Activated CD4-positive, alpha-beta T cell treated with anti-CD3 and anti-CD28 coated beads, Interleukin-2, amount 50 U/mL, for 48 hours (primary cell): Measurements from ENCODE around the gene ELMO1.
A peak's percentile ranks its signal among the peaks of the same experiment; 100 is the strongest.

Experiments
- DNase-seq, 2 experiments: peaks; one replicate each; pipeline ENCODE4 v3.0.0-alpha.2; 2020

ELMO1 gene

DNA sequence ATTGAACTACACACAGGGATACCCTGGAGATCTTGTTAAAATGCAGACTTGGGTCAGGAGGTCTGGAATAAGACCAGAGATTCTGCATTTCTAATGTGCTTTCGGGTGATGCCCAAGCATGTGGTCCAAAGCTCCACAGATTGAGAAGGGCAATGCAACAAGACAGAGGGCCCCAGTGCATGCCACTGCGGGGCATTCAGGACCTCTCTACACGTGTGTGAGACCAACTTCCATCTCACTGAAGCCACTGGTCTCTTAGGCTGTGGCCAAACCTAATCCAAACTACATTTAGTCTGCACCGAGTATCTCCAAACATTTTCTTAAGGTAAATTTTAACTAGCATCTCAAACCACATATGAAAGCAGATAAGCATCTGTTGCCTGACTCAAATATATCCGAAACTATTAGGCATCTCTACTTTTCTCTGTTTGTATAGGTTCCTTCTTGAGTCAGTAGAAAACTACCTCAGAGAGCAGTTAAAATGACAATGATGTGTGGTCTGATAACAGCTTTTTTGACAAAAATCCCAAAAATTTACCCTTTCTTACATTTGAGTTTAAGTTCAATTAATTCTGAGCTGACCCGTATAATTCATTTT lies 107.5 kb downstream of the ELMO1 start:
- DNase-seq, result no peak

DNA sequence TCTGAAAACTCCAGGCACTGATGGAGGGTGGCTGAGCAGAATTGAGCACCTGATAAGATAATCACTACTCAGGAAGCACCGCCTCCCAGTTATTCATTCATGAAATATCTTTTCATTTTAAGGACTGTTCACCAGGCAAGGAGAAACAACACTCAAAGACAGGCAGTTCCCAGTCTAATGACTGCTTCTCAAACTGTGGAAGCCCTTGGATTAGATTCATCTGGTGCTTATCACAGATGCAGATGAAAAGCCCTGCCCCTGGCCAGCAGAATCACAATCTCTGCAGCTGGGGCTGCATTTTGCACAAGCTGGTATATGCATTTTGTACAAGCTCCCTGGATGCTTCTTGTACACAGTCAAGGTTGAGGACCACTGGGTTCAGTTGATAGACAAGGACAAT lies 109.7 kb downstream of the ELMO1 start:
- no peak for DNase-seq

DNA sequence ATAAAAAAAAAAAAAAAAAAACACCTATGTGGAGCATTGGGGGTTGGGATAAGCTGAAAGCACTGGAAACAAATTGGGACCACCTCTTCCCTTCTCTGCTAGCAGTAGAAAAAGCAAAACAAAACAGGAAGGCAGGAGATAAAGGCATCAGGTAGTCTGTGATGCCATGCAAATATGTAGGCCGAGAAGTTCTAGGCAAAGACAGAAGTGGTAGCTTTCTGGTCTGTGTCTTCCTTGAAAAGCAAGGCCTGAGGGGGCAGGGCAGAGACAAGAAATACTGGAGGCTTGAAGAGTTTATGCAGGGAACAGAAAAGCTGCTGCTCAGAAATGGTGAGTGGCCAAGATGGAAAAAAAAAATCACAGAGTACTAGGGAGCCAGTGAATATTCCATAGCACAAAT lies 111.1 kb downstream of the ELMO1 start:
- DNase-seq, result no peak

DNA sequence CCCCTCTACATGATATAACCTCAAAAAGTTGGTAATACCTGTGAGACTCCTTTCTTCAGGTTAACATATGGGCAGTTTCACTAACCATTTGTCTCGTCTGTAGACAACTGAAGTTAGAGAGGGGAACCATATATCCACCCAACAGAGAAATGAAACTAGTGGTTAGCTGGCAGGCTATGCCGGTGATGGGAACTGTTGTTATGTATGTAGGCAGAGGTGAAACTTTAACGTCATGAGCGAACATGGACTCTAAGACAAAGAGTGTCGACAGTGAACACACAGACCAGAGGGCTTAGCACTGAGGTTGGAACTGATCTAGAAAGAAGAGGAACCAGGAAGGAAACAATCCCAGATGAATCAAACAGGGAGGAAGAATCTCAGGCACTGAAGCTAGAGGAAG lies 112.4 kb downstream of the ELMO1 start:
- DNase-seq, result peak in 1 of 2 experiments; percentile 50

DNA sequence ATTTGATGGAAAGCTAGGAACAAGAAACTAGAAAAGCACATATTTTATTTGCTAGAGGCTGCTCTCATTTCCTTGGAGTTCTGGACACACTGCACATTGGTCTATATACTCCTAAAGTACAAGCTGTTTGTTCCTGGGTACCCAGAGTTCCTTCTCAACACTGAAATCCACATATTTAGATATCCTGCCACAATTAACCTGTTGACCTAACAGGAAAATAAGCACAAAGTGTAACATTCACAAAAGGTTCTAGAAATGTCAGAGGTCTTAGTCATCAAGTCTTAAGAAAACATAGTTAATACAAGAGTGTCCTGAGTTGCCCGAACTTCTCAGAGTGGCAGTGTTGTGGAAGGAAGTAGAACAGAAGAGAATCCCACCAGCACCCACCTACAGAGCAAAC lies 115.6 kb downstream of the ELMO1 start:
- DNase-seq, result no peak

DNA sequence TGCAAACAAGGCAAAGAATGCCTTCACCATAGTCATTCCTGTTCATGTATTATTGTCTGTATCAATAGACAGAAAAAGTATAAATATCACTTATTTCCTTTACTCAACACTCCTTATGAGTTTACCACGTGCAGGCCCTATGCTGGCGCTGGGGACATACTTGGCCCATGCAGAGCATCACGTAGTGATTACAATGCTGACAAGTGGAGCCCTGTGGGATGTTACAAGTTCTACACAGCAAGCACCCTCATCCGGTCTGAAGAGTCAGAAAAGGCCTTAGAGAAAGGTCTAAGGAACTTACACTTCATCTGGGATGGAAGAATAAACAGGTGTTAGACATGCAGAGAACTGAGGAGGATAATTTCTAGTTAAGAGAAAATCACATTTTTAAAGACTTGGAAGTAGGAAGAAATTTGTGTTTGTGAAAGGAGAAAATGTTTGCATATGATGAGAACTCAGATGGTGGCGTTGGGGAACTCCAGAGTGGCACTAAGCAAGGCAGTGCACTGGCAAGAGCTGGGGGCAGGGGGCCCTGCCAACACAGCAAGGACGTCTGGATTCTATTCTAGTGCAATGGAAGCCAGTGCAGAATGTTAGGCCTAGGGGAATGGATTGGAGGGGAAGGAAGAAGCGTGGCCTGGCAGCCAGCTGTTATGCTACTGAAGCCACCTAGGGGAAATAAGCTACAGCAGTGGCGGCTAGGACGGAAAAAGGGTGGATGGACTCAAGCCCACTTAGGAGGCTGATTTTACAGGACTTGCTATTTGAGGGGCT lies 116.2 kb downstream of the ELMO1 start:
- no peak for DNase-seq

DNA sequence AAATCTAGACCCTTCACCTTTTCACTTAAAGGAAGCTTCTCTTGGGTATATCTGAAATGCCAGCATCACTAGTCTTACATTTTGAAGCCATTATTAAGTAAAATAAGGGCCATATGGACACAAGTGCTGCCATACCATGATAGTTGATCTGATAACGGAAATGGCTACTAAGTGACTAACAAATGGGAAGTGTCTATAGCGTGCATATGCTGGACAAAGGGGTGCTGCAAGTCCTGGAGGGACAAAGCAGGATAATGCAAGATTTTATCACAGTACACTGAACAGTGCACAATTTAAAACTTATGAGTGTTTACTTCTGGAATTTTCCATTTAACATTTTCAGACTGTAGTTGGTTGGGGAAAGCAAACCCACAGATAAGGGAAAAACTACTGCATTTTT lies 117.9 kb downstream of the ELMO1 start:
- no peak for DNase-seq

DNA sequence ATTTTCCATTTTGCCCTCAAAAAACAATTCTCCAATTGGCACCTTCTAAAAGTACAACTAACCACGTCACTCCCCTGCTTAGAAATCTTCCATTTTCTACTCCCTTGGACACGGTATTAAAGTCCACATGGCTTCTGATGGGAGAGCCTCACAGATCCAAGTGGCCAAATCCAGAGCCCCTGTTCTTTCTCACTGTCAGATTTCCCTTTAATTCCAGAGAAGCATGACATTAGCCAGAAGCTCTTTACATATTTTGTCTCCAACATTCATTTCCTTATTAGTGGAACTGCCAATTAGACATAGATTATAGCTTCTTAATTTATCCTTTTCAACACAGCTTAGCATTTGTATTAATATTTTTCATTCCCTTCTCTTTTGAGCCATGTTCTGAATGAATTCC lies 118.7 kb downstream of the ELMO1 start:
- DNase-seq, result no peak

DNA sequence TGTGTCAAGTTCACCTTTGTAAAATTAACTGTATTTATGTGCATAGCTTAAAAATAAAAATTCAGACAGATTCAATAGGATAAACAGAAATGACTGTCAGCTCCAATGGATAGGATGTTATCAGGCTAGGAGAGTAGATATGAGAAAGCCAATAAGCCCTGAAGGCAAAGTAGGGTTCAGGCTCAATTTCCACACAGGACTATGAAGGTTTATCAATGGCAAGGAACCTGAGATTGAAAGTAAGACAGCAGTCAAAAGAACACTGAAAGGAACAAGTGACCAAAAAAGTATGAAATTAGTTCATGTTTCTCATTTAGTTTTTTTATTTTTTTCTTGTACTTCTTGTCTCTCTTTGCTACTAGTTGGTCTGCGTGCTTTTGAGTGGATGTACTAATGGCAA lies 121.4 kb downstream of the ELMO1 start:
- no peak for DNase-seq

DNA sequence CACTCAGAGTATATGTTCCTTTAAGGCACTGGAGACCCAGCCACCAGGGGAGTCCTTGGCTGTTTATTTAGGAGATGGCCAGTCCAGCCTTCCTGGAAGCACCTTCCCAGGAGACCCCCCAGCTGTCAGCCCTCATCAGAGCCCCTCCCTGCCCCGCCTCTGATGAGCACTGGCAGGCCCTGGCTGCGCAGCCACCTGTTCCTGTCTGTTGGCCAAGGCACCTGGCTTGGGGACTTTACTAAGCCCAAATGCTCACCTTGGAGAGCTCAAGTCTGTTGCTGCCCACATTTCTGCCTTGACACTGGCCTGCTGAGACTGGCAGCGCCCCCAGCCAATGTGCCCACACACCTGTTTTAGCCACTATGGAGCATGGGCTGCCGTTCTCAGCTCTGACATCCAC lies 124.7 kb downstream of the ELMO1 start:
- DNase-seq, result no peak

DNA sequence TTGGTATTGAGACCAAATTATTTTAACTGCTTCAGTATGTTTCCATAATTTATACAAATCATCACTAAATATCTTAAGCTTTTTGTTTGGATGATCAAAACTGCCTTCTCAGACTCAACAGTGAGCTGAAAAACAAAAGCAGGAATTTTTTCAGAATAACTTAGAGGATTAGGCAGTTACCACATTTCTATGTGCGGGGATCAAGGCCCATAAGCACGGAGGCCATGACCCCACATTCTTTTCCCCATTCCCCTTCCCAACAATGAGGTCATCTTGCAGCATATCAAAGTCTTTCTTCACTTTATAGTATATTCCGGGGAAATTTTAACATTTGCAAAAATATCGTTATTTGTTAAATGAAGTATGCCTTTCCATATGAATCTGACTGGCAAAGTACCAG lies 125.8 kb downstream of the ELMO1 start:
- DNase-seq, result no peak

DNA sequence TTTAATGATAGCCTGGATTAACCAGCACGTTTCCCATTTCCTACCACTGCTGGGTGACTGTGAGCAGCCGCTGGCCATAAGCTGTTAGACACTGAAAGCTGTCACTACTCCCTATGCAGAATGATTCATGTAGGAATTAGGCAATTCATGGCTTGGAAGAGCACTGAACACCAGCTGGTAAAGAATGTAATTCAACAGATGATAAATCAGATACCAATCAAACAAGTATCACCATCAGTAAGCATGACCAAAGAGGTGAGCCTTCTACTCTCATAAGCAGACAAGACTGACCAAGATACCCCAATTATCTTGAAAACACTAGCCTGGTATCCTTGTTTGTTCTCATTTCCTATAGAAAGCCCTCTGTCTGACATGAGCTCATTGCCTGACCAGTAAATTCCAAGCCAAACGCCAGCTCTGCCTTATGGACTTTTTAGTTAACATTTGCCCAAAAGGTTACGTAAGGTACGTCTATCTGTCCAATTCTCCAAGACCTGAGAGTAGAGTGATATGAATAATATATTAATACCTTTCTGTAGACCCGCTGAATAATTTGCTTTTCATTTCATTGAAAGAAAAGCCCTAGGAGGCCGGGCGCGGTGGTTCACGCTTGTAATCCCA lies 127.7 kb downstream of the ELMO1 start:
- no peak for DNase-seq

DNA sequence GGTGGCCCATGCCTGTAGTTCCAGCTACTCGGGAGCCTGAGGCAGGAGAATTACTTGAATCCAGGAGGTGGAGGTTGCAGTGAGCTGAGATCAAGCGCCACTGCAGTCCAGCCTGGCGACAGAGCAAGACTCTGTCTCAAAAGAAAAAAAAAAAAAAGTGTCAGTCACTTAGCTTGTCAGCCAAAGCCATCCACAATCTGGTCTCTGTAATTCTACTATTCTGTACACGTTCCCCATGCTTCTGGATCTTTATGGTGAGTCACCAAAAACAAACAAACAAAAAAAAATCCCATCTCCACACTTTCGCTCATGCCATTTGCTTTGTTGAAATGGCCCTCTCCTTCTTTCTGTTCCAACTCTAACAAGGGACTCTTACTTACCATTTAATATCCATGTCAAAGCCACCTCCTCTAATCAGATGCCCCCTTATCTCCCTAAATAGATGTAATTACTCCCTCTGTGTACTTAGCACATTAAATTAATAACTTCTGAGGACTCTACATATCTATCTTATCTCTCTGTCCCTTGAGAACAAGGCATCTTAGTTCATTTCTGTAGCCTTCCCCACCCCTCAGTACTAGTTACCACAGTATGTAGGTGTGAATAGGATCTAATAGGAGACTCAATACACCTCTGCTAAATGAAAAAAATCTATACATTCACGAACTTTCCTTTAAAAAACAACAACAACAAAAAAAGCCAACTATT lies 128.4 kb downstream of the ELMO1 start:
- no peak for DNase-seq

DNA sequence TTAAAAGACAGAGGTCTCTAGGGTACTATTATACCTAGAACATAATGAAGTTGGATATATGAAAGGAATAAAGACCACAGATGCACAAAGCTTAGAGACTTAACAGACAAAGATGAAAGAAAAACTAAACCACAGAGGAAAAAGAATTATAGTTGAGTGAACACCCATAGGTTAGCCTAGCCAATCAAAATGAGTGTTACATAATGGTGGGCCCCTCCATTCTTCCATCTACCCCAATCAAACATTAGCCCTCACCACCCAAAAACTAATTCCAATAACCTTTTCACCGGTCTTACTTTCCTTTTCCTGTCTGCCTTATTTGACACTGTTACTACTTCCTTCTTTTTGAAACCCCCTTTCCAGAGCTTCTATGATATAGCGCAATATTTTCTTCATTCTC lies 130.1 kb downstream of the ELMO1 start:
- DNase-seq, result no peak

DNA sequence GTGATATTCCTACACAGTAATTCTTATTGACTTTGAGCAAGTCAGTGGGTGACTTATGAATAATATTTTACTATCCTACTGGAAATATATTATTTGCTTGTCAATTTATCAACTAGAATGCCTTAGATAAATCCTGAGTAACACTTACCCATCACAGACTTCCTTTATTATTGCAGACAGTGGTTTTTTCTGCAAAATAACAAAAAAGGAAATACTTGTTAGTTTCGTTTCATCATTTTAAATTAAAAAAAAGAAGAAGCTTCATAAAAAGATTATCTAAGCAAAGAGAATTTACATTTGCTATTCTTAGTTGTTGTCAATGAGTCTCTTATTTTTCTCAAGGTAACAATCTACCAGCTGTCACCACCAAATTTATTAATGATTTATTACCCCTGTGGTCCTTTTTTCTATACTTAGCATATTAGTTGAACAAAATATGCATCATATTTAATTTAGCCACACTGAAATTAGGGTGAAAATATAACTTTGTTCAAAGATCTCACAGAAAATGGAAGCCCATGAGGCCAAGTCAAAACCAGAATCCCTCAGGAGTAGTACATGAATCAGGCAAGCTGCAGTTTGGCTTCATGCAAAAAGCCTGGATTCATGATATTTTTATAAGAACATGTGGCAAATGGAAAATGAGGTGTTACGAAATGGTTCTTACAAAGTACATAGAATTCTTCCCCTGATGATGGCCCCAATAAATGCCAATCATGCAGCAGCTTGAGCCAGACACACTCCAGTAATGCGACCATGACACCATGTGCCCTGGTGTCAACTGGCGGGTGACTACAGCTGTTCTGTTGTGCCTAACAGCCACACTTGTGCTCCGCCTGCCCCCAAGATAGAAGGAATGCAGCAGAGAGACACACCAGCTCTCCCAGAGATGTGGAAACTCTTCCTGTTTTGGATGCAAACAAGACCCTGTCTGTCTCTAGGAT lies 132.6 kb downstream of the ELMO1 start:
- no peak for DNase-seq

DNA sequence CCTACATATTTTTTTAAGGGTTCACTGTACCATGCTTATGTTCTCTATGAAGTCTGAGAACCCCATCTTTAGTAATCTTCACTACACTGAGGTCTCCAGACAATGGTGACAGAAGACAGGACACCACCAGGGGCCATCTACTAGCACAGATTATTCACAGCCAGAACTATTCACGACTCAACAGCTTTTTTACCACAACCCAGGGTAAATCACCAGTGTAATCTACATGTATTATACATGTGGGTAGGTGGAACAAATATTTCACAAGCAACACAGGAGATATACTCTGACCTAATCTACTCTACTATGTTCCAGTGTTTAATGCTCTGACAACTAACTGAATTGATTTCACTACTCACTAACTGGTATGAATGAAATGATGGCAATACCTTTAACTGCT lies 136.1 kb downstream of the ELMO1 start:
- no peak for DNase-seq

DNA sequence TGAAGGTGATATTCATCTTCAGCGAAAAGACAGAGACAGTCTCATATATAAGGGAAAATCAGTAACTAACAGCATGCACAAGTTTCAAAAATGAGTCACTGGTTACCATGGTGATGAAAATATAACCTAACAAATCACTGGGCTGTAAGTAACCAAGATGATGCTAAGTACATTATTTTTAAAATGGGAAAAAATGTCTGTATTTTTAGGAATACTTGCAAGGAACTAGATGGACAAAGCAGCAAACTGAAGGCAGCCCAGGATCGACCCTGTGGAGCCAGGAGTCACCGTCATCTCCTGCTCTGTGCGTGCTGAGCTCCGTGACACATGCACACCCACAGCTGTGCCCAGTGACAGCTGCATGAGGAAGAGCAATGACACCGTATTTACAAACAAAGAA lies 137.3 kb downstream of the ELMO1 start:
- peak; percentile 34 to 44 for DNase-seq

DNA sequence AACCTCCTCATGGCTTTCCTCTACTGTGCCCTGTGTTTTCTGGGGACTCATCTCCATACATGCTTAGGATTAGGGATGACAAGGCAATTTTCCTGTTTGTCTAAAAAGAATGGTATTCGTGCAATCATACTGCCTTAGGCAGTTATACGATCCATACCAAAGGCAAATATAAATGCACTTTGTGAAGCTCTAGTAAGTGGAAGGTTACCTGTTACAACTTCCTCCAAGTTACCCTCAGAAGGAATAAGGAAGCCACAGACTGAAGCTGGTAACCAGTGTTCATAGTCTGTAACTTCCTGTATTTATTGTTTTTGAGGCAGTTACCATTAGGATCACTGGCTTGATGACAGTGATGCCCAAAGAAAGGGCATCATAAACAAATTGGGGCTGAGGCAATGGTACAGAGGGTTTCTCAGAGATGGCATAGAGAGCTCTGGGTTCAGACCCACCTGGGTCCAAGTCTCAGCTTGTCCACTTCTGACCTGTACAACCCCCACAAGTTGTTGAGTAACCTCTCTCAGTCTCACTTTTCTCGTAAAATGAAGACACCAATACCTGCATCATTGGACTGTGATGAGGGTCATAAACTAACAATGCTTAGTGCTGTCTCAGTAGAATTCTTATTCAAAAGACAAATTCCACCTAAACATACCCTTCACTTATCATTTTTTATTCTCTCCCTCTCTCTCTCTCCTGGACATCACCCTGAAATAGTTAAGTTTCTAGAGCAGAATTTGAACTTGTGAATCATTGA lies 138.2 kb downstream of the ELMO1 start:
- no peak for DNase-seq

DNA sequence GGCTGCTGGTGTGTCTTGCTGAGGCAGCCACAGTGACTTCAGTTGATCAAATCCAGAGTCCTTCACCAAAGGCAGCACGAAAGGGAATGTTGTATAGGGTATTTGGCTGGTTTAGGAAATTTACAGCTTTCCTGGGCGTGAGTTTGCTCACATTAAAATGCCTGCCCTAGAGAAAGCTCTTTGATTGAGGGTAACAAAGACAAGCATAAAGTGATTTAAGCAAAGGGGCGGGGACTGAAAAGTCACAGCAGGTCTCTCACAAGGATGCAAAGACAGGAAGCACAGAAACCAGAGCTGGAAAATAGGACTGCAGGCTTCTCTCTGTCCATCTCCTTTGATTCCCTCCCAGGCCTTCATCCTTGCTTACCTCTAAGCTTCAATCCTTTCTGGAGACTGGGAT lies 139.2 kb downstream of the ELMO1 start:
- DNase-seq, result no peak

DNA sequence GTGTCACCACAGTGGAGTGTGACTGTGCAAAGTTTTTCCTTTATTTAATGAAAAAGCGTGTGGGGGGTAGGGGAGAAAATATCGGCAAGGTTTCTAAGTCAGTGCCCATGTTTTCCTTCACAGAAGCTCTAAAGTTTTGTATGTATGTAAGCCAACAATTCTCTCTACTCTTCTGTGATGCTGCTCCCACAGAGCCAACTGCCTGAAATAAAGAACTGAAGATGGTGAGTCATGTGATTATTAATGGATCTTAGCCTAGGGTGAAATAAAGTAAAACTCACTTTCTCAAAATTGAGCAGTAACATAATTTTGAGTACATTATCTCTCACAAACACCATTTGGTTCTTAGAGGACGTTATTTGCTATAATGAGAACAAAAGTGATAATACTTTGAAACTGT lies 143.7 kb downstream of the ELMO1 start:
- no peak for DNase-seq

DNA sequence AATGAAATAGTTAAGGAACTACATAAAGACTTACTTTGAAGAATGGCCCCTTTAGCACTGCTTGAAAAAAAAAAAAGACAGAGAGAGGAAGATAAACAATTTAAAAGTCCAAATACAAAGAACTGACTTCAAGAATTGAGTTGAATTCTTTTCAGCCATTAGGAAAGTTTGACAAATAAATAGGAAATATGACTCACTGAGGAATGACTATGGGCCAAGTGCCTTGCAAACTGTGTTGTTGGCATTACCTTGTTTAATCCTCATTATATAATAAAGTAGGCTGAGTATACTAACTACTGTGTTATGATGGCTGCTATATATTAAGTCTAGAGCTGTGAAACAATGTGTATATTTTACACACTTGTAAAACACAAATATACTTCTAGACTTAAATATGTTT lies 151.1 kb downstream of the ELMO1 start:
- DNase-seq, result no peak

DNA sequence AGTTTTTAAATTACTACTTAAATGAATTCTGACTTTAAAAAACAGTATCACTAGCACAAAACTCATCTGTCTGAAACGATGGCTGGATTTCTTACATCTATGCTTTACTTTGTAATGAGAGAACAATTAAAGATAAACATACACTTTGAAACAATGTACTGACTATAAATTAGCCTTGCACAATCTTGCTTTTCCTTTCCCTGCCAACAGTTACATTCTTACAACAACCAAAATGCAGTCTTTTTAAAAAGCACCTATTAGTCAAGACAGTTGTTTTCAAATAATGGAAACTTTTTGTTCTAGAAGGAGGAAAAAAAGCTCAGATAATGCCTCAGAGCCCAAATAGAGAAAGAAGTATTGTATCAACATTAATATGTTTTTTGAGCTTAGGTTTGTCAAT lies 153.3 kb downstream of the ELMO1 start:
- DNase-seq, result no peak
